DMS153 treated with DMSO at 0.1 percent for 48 hours (cell line): Measurements from ENCODE around the gene SEMA5A.

ENCODE experiments used
- DNase-seq: peaks from one replicate; lab custom pipeline; 2025; ENCODE audit not compliant: unreplicated experiment; lab: John Stamatoyannopoulos, UW

Gene SEMA5A

DNA sequence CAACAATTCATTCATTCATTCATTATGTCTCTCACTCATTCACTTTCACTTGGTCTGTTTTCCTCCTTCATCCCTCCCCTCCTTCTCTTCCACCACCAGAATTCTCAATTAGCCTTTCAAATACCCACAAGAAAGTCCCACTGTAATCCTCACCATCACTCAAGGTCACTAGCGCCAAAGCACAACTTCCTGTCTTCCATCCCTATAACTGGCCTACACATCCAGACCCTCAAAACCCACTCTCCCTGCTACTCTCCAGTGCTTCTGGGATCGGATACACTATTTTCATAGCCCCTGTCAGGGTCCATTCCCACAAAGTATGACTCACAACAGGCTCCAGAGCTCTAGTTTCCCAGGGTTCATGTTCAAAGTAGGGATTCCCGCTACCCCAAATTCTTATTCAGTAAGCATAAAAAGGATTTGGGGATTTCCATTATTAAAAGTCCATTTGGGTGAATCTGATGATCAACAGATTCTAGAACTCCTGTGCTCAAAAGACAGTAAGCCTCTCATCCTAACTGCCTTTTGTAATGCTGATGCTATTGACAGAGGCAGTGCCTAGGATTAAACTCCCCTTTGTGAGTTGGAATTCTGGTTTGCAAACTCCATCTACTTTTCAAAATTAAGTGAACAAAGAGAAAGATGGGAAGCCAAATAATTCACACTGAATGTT lies 250.9 kb downstream of the SEMA5A start:
- no peak for DNase-seq

- no peak for DNase-seq
Observed at GRCh38 chr5:9288234-9288633, 257.6 kb downstream of the SEMA5A start.

GRCh38 chr5:9284781-9285307 lies 261.0 kb downstream of the SEMA5A start:
- DNase-seq: no peak

- no peak for DNase-seq
Observed at GRCh38 chr5:9284272-9284671, 261.6 kb downstream of the SEMA5A start.

DNA sequence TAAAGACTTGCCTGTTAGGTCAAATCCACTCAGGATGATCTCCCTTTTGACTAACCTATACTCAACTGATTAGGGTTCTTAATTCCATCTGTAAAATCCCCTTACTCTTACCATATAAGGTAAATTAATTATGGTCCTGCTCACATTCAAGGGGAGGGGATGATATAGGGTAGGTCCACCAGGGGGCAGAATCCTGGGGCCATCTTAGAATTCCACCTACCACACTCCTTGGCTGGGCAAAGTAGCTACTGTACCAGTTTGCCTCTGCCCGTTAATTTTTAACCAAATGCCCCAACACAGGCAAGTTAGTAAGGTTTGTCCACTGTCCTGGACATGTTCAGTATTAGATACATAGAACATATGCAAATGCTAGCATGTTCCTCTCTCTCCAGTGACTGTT lies 262.4 kb downstream of the SEMA5A start:
- DNase-seq: no peak

DNA sequence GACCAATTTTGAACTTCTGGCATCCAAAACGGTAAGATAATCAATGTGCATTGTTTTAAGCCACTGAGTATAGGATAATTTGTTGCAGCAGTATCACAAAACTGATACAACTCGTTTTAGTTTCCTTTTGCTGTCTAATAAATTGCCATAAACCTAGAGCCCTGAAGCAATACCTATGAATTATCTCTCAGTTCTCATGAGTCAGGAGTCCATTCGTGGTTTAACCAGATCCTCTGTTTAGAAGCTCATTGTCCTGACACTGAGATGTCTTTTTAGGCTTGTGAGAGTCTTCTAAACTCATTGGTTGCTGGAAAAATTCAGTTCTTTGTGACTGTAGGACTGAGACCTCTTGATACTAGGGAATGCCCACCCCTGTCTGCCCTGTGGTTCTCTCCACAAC lies 262.9 kb downstream of the SEMA5A start:
- DNase-seq: no peak

DNA sequence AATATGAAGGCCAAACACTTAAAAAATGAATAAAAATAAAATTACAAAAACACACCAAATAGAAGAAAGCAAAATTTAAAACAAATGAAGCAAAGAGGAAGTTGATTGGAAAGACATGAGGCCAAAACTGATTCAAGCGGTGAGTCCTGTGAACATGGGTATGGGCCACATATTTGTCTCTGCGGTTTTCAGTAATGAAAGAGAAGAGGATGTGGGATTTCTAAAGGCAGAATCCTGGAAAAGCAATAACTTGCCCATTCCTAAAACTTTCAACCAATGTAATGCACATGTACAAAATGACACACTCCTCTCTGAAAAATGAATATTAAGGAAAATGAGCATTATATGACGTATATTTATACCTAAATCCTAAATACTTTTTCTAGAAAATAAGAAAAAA lies 263.7 kb downstream of the SEMA5A start:
- no peak for DNase-seq

DNA sequence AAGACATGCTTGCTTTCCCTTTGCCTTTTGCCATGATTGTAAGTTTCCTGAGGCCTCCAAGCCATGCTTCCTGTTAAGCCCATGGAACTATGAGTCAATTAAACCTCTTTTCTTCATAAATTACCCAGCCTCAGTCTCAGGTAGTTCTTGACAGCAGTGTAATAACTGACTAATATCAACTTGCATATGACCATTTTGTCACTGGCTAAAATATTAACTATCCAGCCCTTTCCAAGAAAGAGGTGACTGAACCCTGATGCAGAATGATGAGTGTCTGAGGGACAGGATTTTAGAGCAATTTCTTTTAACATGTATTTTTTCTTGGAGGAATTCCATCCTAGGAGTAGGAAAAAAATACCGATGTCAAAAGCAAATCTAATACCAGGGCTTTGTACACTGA lies 266.1 kb downstream of the SEMA5A start:
- no peak for DNase-seq

- DNase-seq: no peak
Observed at GRCh38 chr5:9278921-9279603, 266.8 kb downstream of the SEMA5A start.

GRCh38 chr5:9269014-9269413 lies 276.9 kb downstream of the SEMA5A start:
- no peak for DNase-seq

GRCh38 chr5:9268226-9268625 lies 277.6 kb downstream of the SEMA5A start:
- DNase-seq: no peak

GRCh38 chr5:9265441-9266287 lies 280.2 kb downstream of the SEMA5A start:
- no peak for DNase-seq

DNA sequence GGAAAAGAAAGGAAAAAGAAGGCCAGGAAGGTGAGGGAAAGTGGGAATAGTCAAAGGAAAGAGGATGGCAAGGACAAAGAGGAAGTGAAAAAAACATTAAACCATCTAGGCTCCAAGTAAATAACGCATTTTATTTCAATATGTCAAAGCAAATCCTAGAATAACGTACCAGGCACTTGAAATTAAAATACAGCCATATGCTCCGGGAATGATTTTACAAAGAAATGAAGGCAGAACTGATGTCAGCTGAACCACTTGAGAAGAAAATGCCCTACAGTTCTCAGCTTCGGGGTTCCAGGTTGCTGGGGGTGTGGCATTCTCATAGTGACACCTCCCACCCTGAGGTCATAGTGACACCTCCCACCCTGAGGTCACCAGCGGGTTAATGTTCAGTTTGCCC lies 281.6 kb downstream of the SEMA5A start:
- DNase-seq: no peak

- no peak for DNase-seq
Observed at GRCh38 chr5:9263656-9264055, 282.2 kb downstream of the SEMA5A start.

- no peak for DNase-seq
Observed at GRCh38 chr5:9251379-9251980, 294.4 kb downstream of the SEMA5A start.

DNA sequence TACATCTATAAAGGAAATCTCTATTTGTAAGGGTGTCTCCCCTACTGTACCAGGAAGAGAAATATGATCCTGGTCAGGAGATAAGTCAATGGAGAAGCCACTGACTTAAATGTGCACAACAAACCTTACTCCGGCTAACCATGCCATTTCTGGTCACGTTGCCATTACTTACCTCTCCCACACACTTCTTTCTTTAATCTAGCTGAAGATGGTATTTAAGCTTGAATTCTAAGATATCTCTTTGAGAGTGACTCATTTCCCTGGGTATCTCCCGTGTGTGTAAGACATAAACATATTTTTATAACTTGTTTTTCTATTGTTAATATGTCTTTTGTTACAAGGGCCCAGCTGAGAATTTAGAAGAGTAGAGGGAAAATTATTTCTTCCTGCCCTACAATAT lies 296.6 kb downstream of the SEMA5A start:
- no peak for DNase-seq

GRCh38 chr5:9245071-9245470 lies 300.8 kb downstream of the SEMA5A start:
- no peak for DNase-seq

DNA sequence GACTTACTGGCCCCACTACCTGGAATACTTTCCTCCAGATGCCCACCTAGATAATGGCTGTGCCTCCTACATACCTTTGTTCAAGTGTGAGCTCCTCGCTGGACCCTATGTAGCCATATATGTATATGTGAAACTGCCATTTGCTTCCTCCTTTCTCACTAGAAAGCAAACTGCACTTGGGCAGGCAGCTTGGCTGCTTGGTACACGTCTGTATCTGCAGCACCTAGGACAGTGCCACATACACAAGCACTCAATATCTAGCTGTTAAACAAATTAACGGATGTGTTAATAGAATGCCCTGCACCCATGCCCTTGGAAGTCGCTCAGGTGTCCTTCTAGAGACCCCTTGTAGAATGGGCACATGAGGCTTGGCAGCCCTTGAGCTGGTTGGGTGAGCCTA lies 301.5 kb downstream of the SEMA5A start:
- no peak for DNase-seq

- DNase-seq: no peak
Observed at GRCh38 chr5:9241479-9242305, 304.2 kb downstream of the SEMA5A start.

GRCh38 chr5:9240431-9240830 lies 305.4 kb downstream of the SEMA5A start:
- DNase-seq: no peak
